Adrenal gland (tissue), 12 donors: Measurements from ENCODE around the gene ME2. TPM values are rescaled to one million over a fixed set of nuclear protein-coding genes. Genes with fewer than 3 reads are reported as not detected.
A peak's percentile ranks its signal among the peaks of the same experiment; 100 is the strongest.

Experiments used
- DNase-seq, 7 donors: peaks; one replicate each; pipeline ENCODE4 v3.0.0-alpha.2; 2019 to 2020
- H3K27ac ChIP-seq, 5 donors: fragments of 200-600 bp; sonication (generic) in 4 of 5; 1 replicate in 3 of 5; 2 replicates in 2 of 5; pipeline versions ENCODE4 v1.5.1 to v1.8.0; 2016 to 2020; ENCODE audit warnings: mild to moderate bottlenecking in 1 of 5
- H3K27me3 ChIP-seq: fragments of 200-600 bp; 2 replicates; pipeline ENCODE4 v1.8.0; 2021
- H3K36me3 ChIP-seq, 2 donors: fragments of 200-600 bp; replicated peaks in 1 of 2; 1 replicate in 1 of 2; 2 replicates in 1 of 2; pipeline versions ENCODE4 v1.5.1 to v1.8.0; 2018 to 2022
- H3K4me1 ChIP-seq, 2 donors: fragments of 200-600 bp; replicated peaks in 1 of 2; 1 replicate in 1 of 2; 2 replicates in 1 of 2; pipeline versions ENCODE4 v1.5.1 to v1.8.0; 2018 to 2021
- H3K4me3 ChIP-seq, 4 donors: fragments of 200-600 bp; sonication (generic) in 3 of 4; one replicate each; pipeline ENCODE4 v1.5.1; 2016 to 2018
- H3K9me3 ChIP-seq, 3 donors: fragments of 200-600 bp; sonication (generic) in 1 of 3; replicated peaks in 1 of 3; 1 replicate in 2 of 3; 2 replicates in 1 of 3; pipeline versions ENCODE4 v1.5.1 to v1.8.0; 2016 to 2021
- POLR2A ChIP-seq, 2 donors: fragments of 450-650 bp; IDR thresholded peaks; one replicate each; pipeline ENCODE4 v1.6.1; 2017; ENCODE audit warnings: antibody characterized with exemption in 2 of 2, mild to moderate bottlenecking in 2 of 2, moderate library complexity in 1 of 2
- WGBS, 4 donors: extraction: QIAGEN DNeasy Blood & Tissue Kit in 2 of 4; methylation state at CpG; one replicate each; pipeline versions ENCODE4 v1.1.5 to v1.1.7; 2013 to 2017; 5-methylcytosine and 5-hydroxymethylcytosine counted together
- intact Hi-C, 2 donors: fragments of 100-400 bp; cut with DNase I; formaldehyde crosslinking; loops; one replicate each; pipeline versions ENCODE4 v1.14.1 to v1.15.0; 2022 to 2023
- polyA plus RNA-seq, 3 donors: library from polyadenylated mRNA; stranded (reverse); fragments of 200-250 nt in 2 of 3; fragments of 350-450 nt in 1 of 3; fragmentation: Illumina TruSeq in 1 of 3; extraction: RNeasy Lipid Tissue Mini Kit (QIAGEN cat#74804) in 1 of 3; gene quantifications; one replicate each; pipeline ENCODE4 v1.2.3, GENCODE V29; 2013 to 2014
- total RNA-seq, 9 donors: library from RNA; depleted of rRNA in 4 of 9; stranded (reverse); fragments of >200 nt in 4 of 9; fragments of 120-200 nt in 1 of 9; fragmentation: NEBNext Ultra II Directional in 1 of 9; extraction: Animal tissue kit (Norgen Biotek cat#: 25700) in 1 of 9; gene quantifications; one replicate each; pipeline versions ENCODE4 v1.1.0 to v1.2.4, GENCODE V29; 2013 to 2023
- TF ChIP-seq, protein P1 (sequence below), 6 experiments: fragments of 450-650 bp in 4 of 6; fragments of 200-600 bp in 2 of 6; sonication (generic) in 1 of 6; IDR thresholded peaks; 1 replicate in 5 of 6; 2 replicates in 1 of 6; pipeline versions ENCODE4 v1.5.1 to v1.8.0; 2016 to 2021; ENCODE audit warnings: antibody characterized with exemption in 6 of 6, mild to moderate bottlenecking in 2 of 6, moderate library complexity in 1 of 6
- donor health status: healthy with polysubstance abuse.
- donor health status: Bipolar disorder and iron deficiency.
- donor health status: DM: yes; HTN: yes; CAD: no.
- donor health status: DM: no; HTN: no; CAD: no.
- donor health status: DM: no; HTN: no; CAD: no.
- donor health status: DM: yes; HTN: yes; CAD: no.

The ME2 gene
- total and polyA plus RNA-seq, 12 donors: 17.9 to 133 (median 60.4) TPM

DNA sequence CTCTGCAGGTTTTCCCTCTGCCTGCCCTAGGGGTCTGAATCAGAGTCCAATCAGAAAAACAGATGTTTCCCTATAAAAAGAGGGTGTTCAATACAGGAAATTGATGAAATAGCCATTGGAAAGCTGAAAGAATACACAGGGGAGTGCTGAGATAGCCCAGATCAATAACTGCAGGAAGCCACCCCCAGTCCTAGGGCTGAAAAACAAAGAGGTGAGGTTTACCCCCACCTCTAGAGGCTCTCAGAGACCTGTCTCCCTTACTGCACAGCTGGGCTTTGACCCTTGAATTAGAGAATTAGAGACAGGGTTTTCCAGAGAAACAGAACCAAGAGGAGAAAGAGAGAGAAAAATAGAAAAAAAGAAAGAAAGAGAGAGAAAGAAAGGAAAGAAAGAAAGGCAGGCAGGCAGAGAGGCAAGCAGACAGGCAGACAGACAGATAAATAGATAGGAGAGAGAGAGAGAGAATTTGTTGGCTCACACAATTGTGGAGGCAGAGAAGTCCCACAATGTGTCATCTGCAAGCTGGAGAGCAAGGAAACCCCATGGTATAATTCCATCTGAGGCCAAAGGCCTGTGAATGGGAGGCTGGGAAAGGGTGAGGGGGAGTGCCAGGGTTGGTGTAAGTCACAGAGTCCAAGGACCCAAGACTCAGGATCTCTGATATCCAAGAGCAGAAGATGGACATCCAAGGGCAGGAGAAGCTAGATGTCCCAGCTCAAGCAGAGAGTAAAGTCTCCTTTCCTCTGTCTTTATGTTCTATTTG lies 18.9 kb upstream of the ME2 start:
- Histone ChIP-seq H3K27ac (no peak overlapping the region), H3K36me3 (no peaks in the 10 kb centered on the region), H3K4me1 (no peaks in the 10 kb centered on the region), H3K27me3 (no peaks in the 10 kb centered on the region), H3K9me3 (no peaks in the 10 kb centered on the region), H3K4me3 (no peak overlapping the region)
- TF ChIP-seq POLR2A (IDR thresholded peaks at IDR 0.05): no peak
- TF ChIP-seq, protein P1, sequence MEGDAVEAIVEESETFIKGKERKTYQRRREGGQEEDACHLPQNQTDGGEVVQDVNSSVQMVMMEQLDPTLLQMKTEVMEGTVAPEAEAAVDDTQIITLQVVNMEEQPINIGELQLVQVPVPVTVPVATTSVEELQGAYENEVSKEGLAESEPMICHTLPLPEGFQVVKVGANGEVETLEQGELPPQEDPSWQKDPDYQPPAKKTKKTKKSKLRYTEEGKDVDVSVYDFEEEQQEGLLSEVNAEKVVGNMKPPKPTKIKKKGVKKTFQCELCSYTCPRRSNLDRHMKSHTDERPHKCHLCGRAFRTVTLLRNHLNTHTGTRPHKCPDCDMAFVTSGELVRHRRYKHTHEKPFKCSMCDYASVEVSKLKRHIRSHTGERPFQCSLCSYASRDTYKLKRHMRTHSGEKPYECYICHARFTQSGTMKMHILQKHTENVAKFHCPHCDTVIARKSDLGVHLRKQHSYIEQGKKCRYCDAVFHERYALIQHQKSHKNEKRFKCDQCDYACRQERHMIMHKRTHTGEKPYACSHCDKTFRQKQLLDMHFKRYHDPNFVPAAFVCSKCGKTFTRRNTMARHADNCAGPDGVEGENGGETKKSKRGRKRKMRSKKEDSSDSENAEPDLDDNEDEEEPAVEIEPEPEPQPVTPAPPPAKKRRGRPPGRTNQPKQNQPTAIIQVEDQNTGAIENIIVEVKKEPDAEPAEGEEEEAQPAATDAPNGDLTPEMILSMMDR (IDR thresholded peaks at IDR 0.05): no peak
- intact Hi-C loops: no loop called here
- no peak for DNase-seq

DNA sequence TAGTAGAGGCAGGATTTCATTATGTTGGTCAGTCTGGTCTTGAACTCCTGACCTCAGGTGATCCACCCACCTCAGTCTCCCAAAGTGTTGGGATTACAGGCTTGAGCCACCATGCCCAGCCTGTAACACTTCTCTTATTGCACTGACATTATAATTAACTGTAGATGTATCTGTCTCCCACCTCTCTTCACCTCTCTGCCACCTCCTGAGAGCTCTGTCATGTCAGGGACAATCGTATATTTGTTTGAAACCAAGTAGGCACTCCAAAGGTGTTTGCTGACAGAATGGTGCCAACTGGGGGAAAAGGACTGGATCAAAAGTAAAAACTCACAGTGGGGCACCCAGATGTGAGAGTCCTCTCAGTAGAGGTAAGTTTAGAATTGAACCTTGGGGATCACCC lies 17.3 kb upstream of the ME2 start:
- Histone ChIP-seq H3K36me3 (no peaks in the 10 kb centered on the region), H3K27ac (peak overlapping the region in 3 of 5 donors; percentile 10 to 56 (median 42)), H3K4me1 (peaks cover 0 to 4% of the 10 kb centered on the region in 2 donors), H3K27me3 (no peaks in the 10 kb centered on the region), H3K9me3 (no peaks in the 10 kb centered on the region), H3K4me3 (no peak overlapping the region)
- DNase-seq: no peak
- 81 to 94% (median 90%) methylated on average over 1 of the region's 1 CpG for WGBS, 4 donors
- intact Hi-C loops: no loop called here
- TF ChIP-seq POLR2A (IDR thresholded peaks at IDR 0.05): no peak
- TF ChIP-seq, protein P1 (IDR thresholded peaks at IDR 0.05): no peak

DNA sequence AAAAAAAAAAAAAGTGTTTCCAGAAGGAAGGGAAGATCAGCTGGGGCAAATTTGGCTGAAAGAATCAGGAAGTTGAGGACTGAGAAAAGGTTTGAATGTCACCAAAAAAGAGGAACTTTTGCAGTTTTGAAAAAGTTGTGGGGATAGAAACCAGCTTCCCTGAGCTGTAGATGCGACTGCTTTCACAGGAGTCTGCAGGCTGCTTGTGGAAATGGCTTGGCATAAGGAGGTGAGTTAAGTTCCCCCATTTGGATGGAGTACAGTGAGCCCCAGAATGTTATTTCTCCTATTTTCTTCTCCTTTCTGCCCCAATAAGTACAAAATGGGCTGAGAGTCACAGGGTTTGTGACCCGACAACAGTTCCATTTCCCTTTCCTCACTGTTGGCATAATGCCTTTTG lies 16.5 kb upstream of the ME2 start:
- 75 to 95% (median 82%) methylated on average over 2 of the region's 2 CpGs for WGBS, 4 donors
- H3K27ac ChIP-seq: peak overlapping the region in 2 of 5 donors; percentile 48 to 56
- peak in 2 of 7 donors; percentile 22 to 38 for DNase-seq

DNA sequence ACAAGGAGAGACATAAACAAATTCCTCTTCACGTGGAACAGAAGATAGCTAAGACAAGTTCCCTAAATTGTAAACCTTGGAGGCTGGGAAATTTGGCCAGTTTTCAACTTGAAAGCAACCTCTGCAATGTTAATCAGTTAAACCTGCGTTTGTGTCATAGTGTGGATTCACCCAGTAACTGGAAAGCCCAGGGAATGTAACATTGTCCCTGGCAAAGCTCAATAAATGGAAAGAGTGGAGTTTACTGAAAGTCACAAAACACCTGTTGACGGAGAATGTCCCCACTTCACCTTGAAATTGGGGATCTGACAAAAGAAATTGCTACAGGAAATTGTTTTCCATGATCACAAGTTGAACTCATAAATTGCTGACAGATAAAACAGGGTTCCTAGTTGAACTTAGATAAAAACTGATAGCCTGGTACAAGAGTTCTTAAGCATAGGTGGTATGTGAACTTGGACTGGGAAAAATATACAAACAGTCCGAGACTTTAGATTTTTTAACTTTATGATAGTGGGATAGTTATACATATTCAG lies 15.0 kb upstream of the ME2 start:
- 45 to 51% (median 49%) methylated on average over 4 of the region's 4 CpGs for WGBS, 4 donors
- H3K36me3 ChIP-seq: no peaks in the 10 kb centered on the region
- no peak overlapping the region for H3K4me3 ChIP-seq
- no peak for DNase-seq
- peaks cover 0 to 9% of the 10 kb centered on the region in 2 donors for H3K4me1 ChIP-seq
- no peak overlapping the region for H3K27ac ChIP-seq
- H3K27me3 ChIP-seq: no peaks in the 10 kb centered on the region
- no peaks in the 10 kb centered on the region for H3K9me3 ChIP-seq
- intact Hi-C loops: no loop called here
- no peak for TF ChIP-seq POLR2A (IDR thresholded peaks at IDR 0.05)
- TF ChIP-seq, protein P1 (IDR thresholded peaks at IDR 0.05): no peak

More for the DNA sequence above, 16.5 kb upstream of the ME2 start:
- Histone ChIP-seq H3K4me3 (no peak overlapping the region), H3K4me1 (peaks cover 0 to 9% of the 10 kb centered on the region in 2 donors), H3K27me3 (no peaks in the 10 kb centered on the region), H3K36me3 (no peaks in the 10 kb centered on the region), H3K9me3 (no peaks in the 10 kb centered on the region)
- TF ChIP-seq, protein P1 (IDR thresholded peaks at IDR 0.05): no peak
- no peak for TF ChIP-seq POLR2A (IDR thresholded peaks at IDR 0.05)
- intact Hi-C loops: no loop called here
